ENCODE data around the gene GIGYF1.
"Not testable (repeated sequence)": the region's sequence is repeated elsewhere in the genome, so short reads cannot be mapped to it uniquely, and the experiment has no call there.

The GIGYF1 gene

GRCh38 chr7:100720279-100720670 is 26.2 kb upstream of the GIGYF1 start, which contains the start of gene EPO:
Gene EPO (plus strand): TSS chr7:100720468. CDS start chr7:100720981, 513 bp downstream.
- no peak for FAIRE-seq
- DNase-seq (ENCODE audit: insufficient read length, low spot score) = no peak
- TF ChIP-seq CTCF (IDR thresholded peaks at IDR 0.05; ENCODE audit: insufficient read depth, missing control alignments) = no peak

GRCh38 chr7:100719523-100720278 is 25.7 kb upstream of the GIGYF1 start:
- FAIRE-seq = no peak
- peak; percentile 22 for TF ChIP-seq CTCF (IDR thresholded peaks at IDR 0.05; ENCODE audit: insufficient read depth, missing control alignments)
- no peak for DNase-seq (ENCODE audit: insufficient read length, low spot score)

- not testable (repeated sequence) for FAIRE-seq; DNase-seq (ENCODE audit: insufficient read length, low spot score)
Measured at GRCh38 chr7:100717073-100717472, 23.0 kb upstream of the GIGYF1 start.

- FAIRE-seq = no peak
- no peak for DNase-seq (ENCODE audit: insufficient read length, low spot score)
- no peak for TF ChIP-seq CTCF (IDR thresholded peaks at IDR 0.05; ENCODE audit: insufficient read depth, missing control alignments)
Measured at GRCh38 chr7:100714725-100715124, 20.7 kb upstream of the GIGYF1 start.

GRCh38 chr7:100711369-100711768 is 17.3 kb upstream of the GIGYF1 start:
- DNase-seq (ENCODE audit: insufficient read length, low spot score) (no peak), FAIRE-seq (no peak)
- no peak for TF ChIP-seq CTCF (IDR thresholded peaks at IDR 0.05; ENCODE audit: insufficient read depth, missing control alignments)

- FAIRE-seq = no peak
- DNase-seq (ENCODE audit: insufficient read length, low spot score) = no peak
- no peak for TF ChIP-seq CTCF (IDR thresholded peaks at IDR 0.05; ENCODE audit: insufficient read depth, missing control alignments)
Measured at GRCh38 chr7:100710452-100710851, 16.4 kb upstream of the GIGYF1 start.

GRCh38 chr7:100708395-100708794 is 14.3 kb upstream of the GIGYF1 start:
- FAIRE-seq = no peak
- no peak for TF ChIP-seq CTCF (IDR thresholded peaks at IDR 0.05; ENCODE audit: insufficient read depth, missing control alignments)
- DNase-seq (ENCODE audit: insufficient read length, low spot score) = no peak
